HG02763 (cell line): Measurements from ENCODE around the gene ORM1.

Experiments used
- ATAC-seq: cut with Tn5 transposase; IDR thresholded peaks from one replicate; pipeline ENCODE4 v1.9.1; 2021; ENCODE audit warnings: mild to moderate bottlenecking, moderate library complexity; ENCODE audit not compliant: unreplicated experiment

The ORM1 gene

GRCh38 chr9:114341152-114341830 lies 18.4 kb downstream of the ORM1 start:
- no peak for ATAC-seq

- no peak for ATAC-seq
Measured at GRCh38 chr9:114341991-114342390, 19.1 kb downstream of the ORM1 start.

GRCh38 chr9:114342755-114343440 lies 20.0 kb downstream of the ORM1 start:
- no peak for ATAC-seq

- no peak for ATAC-seq
Measured at GRCh38 chr9:114343471-114344187, 20.7 kb downstream of the ORM1 start.

- ATAC-seq = no peak
Measured at GRCh38 chr9:114344188-114344566, 21.3 kb downstream of the ORM1 start.

- ATAC-seq = no peak
Measured at GRCh38 chr9:114344692-114345091, 21.8 kb downstream of the ORM1 start.

- no peak for ATAC-seq
Measured at GRCh38 chr9:114345493-114346065, 22.7 kb downstream of the ORM1 start.

GRCh38 chr9:114346146-114346545 lies 23.2 kb downstream of the ORM1 start:
- ATAC-seq = no peak

- ATAC-seq = no peak
Measured at GRCh38 chr9:114347675-114348074, 24.8 kb downstream of the ORM1 start.

GRCh38 chr9:114348261-114348905 lies 25.5 kb downstream of the ORM1 start:
- ATAC-seq = no peak

- ATAC-seq = peak; percentile 93
Measured at GRCh38 chr9:114348906-114349482, 26.1 kb downstream of the ORM1 start.

- ATAC-seq = no peak
Measured at GRCh38 chr9:114349713-114350480, 27.0 kb downstream of the ORM1 start.

- no peak for ATAC-seq
Measured at GRCh38 chr9:114350636-114351401, 27.9 kb downstream of the ORM1 start.

GRCh38 chr9:114351932-114352331 lies 29.0 kb downstream of the ORM1 start:
- no peak for ATAC-seq

GRCh38 chr9:114355821-114356220 lies 32.9 kb downstream of the ORM1 start:
- ATAC-seq = no peak

GRCh38 chr9:114356792-114357191 lies 33.9 kb downstream of the ORM1 start:
- ATAC-seq = no peak

- ATAC-seq = no peak
Measured at GRCh38 chr9:114357360-114357759, 34.5 kb downstream of the ORM1 start.

GRCh38 chr9:114357911-114358328 lies 35.0 kb downstream of the ORM1 start:
- ATAC-seq = no peak

- no peak for ATAC-seq
Measured at GRCh38 chr9:114359801-114360200, 36.9 kb downstream of the ORM1 start.
